Caco-2 (cell line): ENCODE measurements around the gene PRSS57. TPM values are rescaled to one million over a fixed set of nuclear protein-coding genes. Genes with fewer than 3 reads are reported as not detected.

Experiments
- Bru-seq: library from RNA; stranded (reverse); fragments of 400-500 nt; gene quantifications from one replicate; lab custom pipeline; 2021; lab: Mats Ljungman, UMichigan
- BruChase-seq, 2 experiments: library from RNA; stranded (reverse); fragments of 400-500 nt; gene quantifications; one replicate each; lab custom pipeline; 2021; lab: Mats Ljungman, UMichigan
- BruUV-seq: library from RNA; stranded (reverse); fragments of 400-500 nt; replicated peaks from 2 replicates; lab custom pipeline; 2021; lab: Mats Ljungman, UMichigan
- CTCF ChIA-PET: fragments of 300-600 bp; sonication (Branson Sonifier 250); formaldehyde crosslinking; loops from one replicate; lab custom pipeline; 2022; ENCODE audit warnings: antibody characterized with exemption; lab: Charles Lee
- POLR2A ChIA-PET: fragments of 300-600 bp; sonication (Branson Sonifier 250); formaldehyde crosslinking; loops from one replicate; lab custom pipeline; 2022; ENCODE audit warnings: antibody characterized with exemption; lab: Charles Lee
- DNase-seq, 2 experiments: peaks; one replicate each; pipeline versions ENCODE4 v3.0.0 to v3.0.0-alpha.2; 2020 to 2022
- H3K27me3 ChIP-seq: replicated peaks from 2 replicates; pipeline ENCODE4 v1.6.0; 2011; ENCODE audit warnings: low read length; ENCODE audit not compliant: control insufficient read depth, insufficient read depth
- H3K36me3 ChIP-seq: 2 replicates; pipeline ENCODE4 v1.5.1; 2011; ENCODE audit warnings: low read length; ENCODE audit not compliant: control insufficient read depth, insufficient read depth
- H3K4me1 ChIP-seq: fragments of 250-450 bp; sonication (Bioruptor Pico); 2 replicates; pipeline ENCODE4 v1.5.1; 2020; ENCODE audit warnings: mild to moderate bottlenecking
- H3K4me3 ChIP-seq: 2 replicates; pipeline ENCODE4 v1.5.1; 2011; ENCODE audit warnings: low read depth, mild to moderate bottlenecking, control low read depth, low read length
- H3K9me3 ChIP-seq: fragments of 250-450 bp; sonication (Bioruptor Pico); 2 replicates; pipeline ENCODE4 v1.5.1; 2020; ENCODE audit warnings: mild to moderate bottlenecking, moderate library complexity
- H3K27ac Mint-ChIP-seq: one replicate; pipeline ENCODE4 v1.8.0; 2022; ENCODE audit warnings: mixed read lengths; ENCODE audit not compliant: unreplicated experiment
- H3K27me3 Mint-ChIP-seq: one replicate; pipeline ENCODE4 v1.8.0; 2022; ENCODE audit warnings: mixed read lengths; ENCODE audit not compliant: insufficient read depth, unreplicated experiment
- H3K36me3 Mint-ChIP-seq: one replicate; pipeline ENCODE4 v1.8.0; 2022; ENCODE audit warnings: mild to moderate bottlenecking, mixed read lengths; ENCODE audit not compliant: insufficient read depth, unreplicated experiment
- H3K4me1 Mint-ChIP-seq: one replicate; pipeline ENCODE4 v1.8.0; 2022; ENCODE audit warnings: low read depth, mixed read lengths; ENCODE audit not compliant: unreplicated experiment
- H3K4me3 Mint-ChIP-seq: one replicate; pipeline ENCODE4 v1.8.0; 2022; ENCODE audit warnings: mild to moderate bottlenecking, moderate library complexity, mixed read lengths; ENCODE audit not compliant: unreplicated experiment
- H3K9me3 Mint-ChIP-seq: one replicate; pipeline ENCODE4 v1.8.0; 2022; ENCODE audit warnings: mixed read lengths; ENCODE audit not compliant: unreplicated experiment
- intact Hi-C: fragments of 100-400 bp; cut with micrococcal nuclease; formaldehyde crosslinking; loops from one replicate; pipeline ENCODE4 v1.10.0; 2022; ENCODE audit not compliant: unreplicated experiment
- long read RNA-seq: library from polyadenylated mRNA; stranded (forward); transcript quantifications from one replicate; pipeline ENCODE4 v2.0.0, GENCODE V29; 2022
- total RNA-seq: library from RNA; stranded (reverse); gene quantifications from 2 replicates; pipeline ENCODE4 v1.2.3, GENCODE V29; 2022
- TF ChIP-seq, protein P1 (sequence below), 2 experiments: fragments of 200-600 bp in 1 of 2; IDR thresholded peaks; 1 replicate in 1 of 2; 2 replicates in 1 of 2; pipeline versions ENCODE4 v1.5.1 to v1.8.0; 2011 to 2022; ENCODE audit warnings: antibody characterized with exemption in 1 of 2, control low read depth in 1 of 2, inconsistent platforms in 1 of 2, low read depth in 1 of 2, low read length in 1 of 2, mild to moderate bottlenecking in 1 of 2, moderate library complexity in 1 of 2; ENCODE audit not compliant: insufficient read depth in 1 of 2, severe bottlenecking in 1 of 2, unreplicated experiment in 1 of 2

Gene PRSS57
- total RNA-seq (not detected in 2 replicates), Bru-seq, nascent RNA (not detected), BruChase-seq, experiment 1, labeled RNA remaining after a 2-hour chase (percentile 4 among the genes with signal in this experiment), BruChase-seq, experiment 2, labeled RNA remaining after a 6-hour chase (not detected)
- long read RNA-seq = 0 reads

DNA sequence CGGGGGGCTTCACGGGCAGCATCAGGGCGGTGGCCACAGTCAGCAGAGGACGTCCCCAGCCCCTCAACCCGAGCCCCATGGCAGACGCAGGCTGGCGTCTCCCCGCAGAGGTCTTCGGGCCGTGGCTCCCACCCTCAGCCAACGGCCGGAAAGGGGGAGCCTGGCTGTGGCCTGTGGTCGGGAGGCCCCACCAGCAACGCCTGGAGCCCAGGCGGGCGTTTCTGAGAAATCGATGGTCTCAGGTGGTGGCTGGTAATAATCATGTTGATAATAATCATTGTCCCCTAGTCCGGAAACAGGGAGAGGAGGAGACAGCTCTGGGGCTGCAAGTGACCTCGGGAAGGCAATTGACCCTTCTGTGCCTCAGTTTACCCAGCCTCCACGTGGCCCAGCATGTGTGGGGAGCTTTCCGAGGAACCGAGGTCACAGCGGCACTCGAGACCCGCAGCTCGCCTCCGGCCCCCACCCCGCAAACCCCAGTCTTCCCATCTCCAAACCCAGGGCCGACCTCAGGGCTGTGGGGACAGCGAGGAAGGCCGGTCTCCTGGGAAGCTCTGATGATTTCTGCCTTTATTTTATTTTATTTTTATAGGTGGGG lies at the start of gene PRSS57:
TSS of gene PRSS57 (minus strand) at position 101 of the 598 bp plus-strand sequence. CDS start at position 79, 22 bp downstream.
- no peak within 1 kb of the TSS for H3K4me3 ChIP-seq
- no peak within 1 kb of the TSS for H3K4me3 Mint-ChIP-seq
- no peaks in the 10 kb centered on the region for H3K27me3 Mint-ChIP-seq
- intact Hi-C loops = no loop called here
- H3K27ac Mint-ChIP-seq = no peak within 1 kb of the TSS
- ChIA-PET POLR2A (no interaction called here), CTCF (interaction anchor here (0.6 kb wide), 1 partner anchor 277 kb away, joined by 3 read pairs; no protein-coding TSS in a partner anchor)
- DNase-seq = no peak
- no peaks in the 10 kb centered on the region for H3K36me3 Mint-ChIP-seq
- H3K9me3 ChIP-seq = no peaks in the 10 kb centered on the region
- no peaks in the 10 kb centered on the region for H3K4me1 Mint-ChIP-seq
- H3K27me3 ChIP-seq = no peaks in the 10 kb centered on the region
- TF ChIP-seq, protein P1, sequence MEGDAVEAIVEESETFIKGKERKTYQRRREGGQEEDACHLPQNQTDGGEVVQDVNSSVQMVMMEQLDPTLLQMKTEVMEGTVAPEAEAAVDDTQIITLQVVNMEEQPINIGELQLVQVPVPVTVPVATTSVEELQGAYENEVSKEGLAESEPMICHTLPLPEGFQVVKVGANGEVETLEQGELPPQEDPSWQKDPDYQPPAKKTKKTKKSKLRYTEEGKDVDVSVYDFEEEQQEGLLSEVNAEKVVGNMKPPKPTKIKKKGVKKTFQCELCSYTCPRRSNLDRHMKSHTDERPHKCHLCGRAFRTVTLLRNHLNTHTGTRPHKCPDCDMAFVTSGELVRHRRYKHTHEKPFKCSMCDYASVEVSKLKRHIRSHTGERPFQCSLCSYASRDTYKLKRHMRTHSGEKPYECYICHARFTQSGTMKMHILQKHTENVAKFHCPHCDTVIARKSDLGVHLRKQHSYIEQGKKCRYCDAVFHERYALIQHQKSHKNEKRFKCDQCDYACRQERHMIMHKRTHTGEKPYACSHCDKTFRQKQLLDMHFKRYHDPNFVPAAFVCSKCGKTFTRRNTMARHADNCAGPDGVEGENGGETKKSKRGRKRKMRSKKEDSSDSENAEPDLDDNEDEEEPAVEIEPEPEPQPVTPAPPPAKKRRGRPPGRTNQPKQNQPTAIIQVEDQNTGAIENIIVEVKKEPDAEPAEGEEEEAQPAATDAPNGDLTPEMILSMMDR (IDR thresholded peaks at IDR 0.05; ENCODE audit: insufficient read depth in 1 of 2, low read depth in 1 of 2, low read length in 1 of 2, severe bottlenecking in 1 of 2, unreplicated experiment in 1 of 2) = no peak
- H3K36me3 ChIP-seq = no peaks in the 10 kb centered on the region
- H3K4me1 ChIP-seq = no peaks in the 10 kb centered on the region
- BruUV-seq = no TSS peak
- H3K9me3 Mint-ChIP-seq = no peaks in the 10 kb centered on the region

DNA sequence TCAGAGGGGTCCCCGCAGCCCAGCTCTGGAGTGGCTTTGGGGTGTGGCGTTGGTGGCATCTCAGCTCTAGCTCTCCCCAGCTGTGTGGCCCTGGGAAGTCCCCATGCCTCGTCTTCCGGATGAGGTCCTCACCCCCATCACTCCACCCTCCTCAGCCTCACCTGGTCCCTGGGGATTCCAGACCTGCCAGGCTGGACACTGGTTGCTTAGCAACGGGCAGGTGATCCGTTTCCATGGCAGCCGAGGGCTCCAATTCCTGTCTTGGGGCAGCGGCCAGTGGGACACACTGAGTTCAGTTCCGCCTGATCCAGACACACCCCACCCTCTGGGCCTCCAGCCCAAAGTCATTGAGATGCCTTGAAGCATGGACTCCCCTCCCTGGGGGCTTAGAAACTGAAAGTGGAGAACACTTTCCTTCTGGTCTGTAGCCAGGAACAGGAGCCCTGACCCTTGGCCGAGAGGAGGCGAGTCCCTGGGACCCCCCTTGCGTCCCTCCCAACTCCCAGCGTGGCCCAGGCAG lies 48.0 kb upstream of the PRSS57 start:
- TF ChIP-seq, protein P1 (IDR thresholded peaks at IDR 0.05; ENCODE audit: insufficient read depth in 1 of 2, low read depth in 1 of 2, low read length in 1 of 2, severe bottlenecking in 1 of 2, unreplicated experiment in 1 of 2) = no peak
- H3K36me3 Mint-ChIP-seq = peaks cover 31% of the 10 kb centered on the region
- no peak overlapping the region for H3K4me3 Mint-ChIP-seq
- H3K27ac Mint-ChIP-seq = no peak overlapping the region
- no peaks in the 10 kb centered on the region for H3K27me3 ChIP-seq
- BruUV-seq = no TSS peak
- POLR2A ChIA-PET = no interaction called here
- intact Hi-C loops = no loop called here
- H3K9me3 Mint-ChIP-seq = no peaks in the 10 kb centered on the region
- CTCF ChIA-PET = no interaction called here
- peaks cover 11% of the 10 kb centered on the region for H3K4me1 ChIP-seq
- no peaks in the 10 kb centered on the region for H3K27me3 Mint-ChIP-seq
- peak; percentile 62 to 84 for DNase-seq
- peaks cover 5% of the 10 kb centered on the region for H3K4me1 Mint-ChIP-seq
- H3K9me3 ChIP-seq = peaks cover 20% of the 10 kb centered on the region
- H3K36me3 ChIP-seq = no peaks in the 10 kb centered on the region
- no peak overlapping the region for H3K4me3 ChIP-seq

DNA sequence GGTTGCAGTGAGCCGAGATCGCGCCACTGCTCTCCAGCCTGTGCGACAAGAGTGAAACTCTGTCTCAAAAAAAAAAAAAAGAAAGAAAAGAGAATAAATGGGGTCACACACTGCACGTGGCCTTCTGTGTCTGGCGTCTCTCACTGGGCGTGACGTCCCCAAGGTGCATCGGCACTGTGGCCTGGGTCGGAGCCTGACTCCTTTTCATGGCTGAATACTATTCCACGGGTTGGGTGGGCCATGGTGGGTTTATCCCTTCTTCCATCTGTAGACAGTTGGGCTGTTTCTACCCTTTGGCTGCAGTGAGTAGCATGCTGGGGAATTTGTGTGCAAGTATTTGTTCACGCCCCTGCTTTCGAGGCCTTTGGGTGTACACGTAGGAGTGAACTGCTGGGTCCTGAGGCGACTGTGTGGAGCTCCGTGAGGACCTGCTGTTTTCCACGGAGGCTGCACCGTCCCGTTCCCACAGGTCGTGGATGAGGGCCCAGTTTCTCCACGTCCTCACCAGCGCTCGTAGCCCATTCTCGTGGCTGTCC lies 47.4 kb upstream of the PRSS57 start:
- Mint-ChIP-seq H3K9me3 (no peaks in the 10 kb centered on the region), H3K27ac (no peak overlapping the region), H3K4me3 (no peak overlapping the region), H3K27me3 (no peaks in the 10 kb centered on the region), H3K4me1 (peaks cover 7% of the 10 kb centered on the region), H3K36me3 (peaks cover 35% of the 10 kb centered on the region)
- no peak overlapping the region for H3K4me3 ChIP-seq
- TF ChIP-seq, protein P1 (IDR thresholded peaks at IDR 0.05; ENCODE audit: insufficient read depth in 1 of 2, low read depth in 1 of 2, low read length in 1 of 2, severe bottlenecking in 1 of 2, unreplicated experiment in 1 of 2) = no peak
- peaks cover 16% of the 10 kb centered on the region for H3K4me1 ChIP-seq
- H3K9me3 ChIP-seq = peaks cover 14% of the 10 kb centered on the region
- no peak for DNase-seq
- no peaks in the 10 kb centered on the region for H3K36me3 ChIP-seq
- POLR2A ChIA-PET = no interaction called here
- CTCF ChIA-PET = no interaction called here
- intact Hi-C loops = no loop called here
- BruUV-seq = no TSS peak
- H3K27me3 ChIP-seq = no peaks in the 10 kb centered on the region
